HG02973 (cell line): Measurements from ENCODE around the gene TINCR.

Source experiments
- ATAC-seq: cut with Tn5 transposase; IDR thresholded peaks from one replicate; pipeline ENCODE4 v1.9.1; 2021; ENCODE audit warnings: moderate library complexity; ENCODE audit not compliant: unreplicated experiment

The TINCR gene

DNA sequence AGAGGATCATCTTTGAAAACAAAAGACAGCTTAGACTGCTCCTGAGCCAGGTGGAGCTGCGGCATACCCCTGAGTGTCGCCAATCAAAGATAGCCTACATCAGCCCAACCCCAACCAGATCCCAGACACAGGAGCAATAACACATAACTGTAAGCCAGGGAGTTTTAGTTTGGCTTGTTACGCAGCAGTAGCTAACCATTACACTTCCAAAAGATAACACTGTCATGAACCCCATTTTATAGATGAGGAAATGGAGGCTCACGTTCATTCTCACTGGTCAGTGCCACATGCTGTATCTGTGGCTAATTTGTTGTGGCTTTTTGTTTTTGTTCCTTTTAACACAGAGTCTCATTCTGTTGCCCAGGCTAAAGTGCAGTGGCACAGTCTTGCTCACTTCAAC lies 47.3 kb downstream of the TINCR start:
- no peak for ATAC-seq

DNA sequence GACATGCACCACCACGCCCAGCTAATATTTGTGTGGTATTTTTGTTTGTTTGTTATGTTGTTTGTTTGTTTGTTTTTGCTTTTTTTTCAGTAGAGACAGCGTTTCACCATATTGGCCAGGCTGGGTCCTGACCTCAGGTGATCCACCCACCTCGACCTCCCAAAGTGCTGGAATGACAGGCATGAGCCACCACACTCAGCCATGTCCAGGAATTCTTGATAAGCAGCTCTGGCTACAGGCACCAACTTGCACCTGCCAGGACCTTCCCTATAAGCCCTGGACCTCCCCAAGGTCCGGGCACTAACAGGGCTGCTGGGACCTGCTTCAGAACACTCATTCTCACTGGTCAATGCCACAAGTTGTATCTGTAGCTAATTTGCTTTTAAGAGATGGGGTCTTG lies 48.7 kb downstream of the TINCR start:
- ATAC-seq, result no peak

DNA sequence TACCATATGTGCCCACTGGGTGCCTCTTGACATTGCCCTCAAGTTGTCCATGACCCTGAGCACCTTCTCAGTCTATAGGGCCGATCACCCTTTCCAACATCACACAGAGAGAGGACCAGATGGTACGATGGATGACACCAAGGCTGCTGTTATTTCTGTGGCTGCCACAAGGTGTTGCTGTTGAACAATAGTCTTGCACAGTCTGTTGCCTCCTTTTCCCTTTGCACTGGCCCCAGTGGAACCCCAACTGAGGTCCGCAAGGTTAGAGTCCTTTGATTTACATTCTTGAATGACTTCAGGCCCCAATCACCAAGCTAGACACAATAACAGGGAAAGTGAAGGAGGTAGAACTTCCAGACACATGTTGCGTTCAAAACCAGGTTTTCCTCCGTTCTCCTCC lies 52.0 kb downstream of the TINCR start:
- no peak for ATAC-seq

DNA sequence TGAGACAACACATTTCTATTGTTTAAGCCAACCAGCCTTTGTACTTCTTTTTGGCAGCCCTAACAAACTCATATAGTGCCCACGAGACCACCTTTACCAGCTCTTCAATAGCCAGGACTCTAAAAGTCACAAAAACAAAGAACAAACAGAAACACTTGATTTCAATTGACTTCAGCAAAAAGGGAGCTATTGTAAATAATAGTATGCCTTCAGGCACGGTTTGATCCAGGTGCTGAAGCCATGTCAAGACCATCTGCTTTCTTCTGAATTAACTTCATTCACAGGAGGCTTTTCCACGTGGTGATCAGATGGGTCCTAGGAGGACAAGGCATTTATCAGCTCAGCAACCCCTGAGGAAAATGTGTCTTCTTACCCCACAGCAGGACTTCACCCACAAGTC lies 53.8 kb downstream of the TINCR start:
- no peak for ATAC-seq

DNA sequence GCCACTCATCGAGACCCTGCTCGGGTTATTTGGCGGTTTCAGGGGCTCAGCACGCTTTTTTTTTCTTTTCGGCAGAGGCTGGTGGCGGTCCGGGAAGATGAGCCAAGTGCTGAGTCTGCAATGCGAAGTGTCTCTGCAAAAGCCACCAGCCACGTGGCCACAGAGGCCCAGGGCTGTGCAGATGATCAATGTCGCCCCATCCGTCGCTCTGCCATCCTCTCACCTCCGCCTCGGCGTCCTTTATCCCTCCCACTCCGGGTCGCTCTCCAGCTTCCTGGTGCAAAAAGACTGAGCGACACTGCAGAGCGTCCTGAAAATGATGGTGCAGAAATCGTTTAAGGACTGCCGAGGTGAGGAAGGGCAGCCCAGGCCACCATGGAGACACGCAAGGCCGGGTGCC lies 55.0 kb downstream of the TINCR start:
- no peak for ATAC-seq
